ENCODE results near the gene AIF1L. TPM values are rescaled to one million over a fixed set of nuclear protein-coding genes. Genes with fewer than 3 reads are reported as not detected.

AIF1L gene
- total RNA-seq, 4 donors from 2014 or later = 5.4 to 28.5 (median 17.1) TPM

DNA sequence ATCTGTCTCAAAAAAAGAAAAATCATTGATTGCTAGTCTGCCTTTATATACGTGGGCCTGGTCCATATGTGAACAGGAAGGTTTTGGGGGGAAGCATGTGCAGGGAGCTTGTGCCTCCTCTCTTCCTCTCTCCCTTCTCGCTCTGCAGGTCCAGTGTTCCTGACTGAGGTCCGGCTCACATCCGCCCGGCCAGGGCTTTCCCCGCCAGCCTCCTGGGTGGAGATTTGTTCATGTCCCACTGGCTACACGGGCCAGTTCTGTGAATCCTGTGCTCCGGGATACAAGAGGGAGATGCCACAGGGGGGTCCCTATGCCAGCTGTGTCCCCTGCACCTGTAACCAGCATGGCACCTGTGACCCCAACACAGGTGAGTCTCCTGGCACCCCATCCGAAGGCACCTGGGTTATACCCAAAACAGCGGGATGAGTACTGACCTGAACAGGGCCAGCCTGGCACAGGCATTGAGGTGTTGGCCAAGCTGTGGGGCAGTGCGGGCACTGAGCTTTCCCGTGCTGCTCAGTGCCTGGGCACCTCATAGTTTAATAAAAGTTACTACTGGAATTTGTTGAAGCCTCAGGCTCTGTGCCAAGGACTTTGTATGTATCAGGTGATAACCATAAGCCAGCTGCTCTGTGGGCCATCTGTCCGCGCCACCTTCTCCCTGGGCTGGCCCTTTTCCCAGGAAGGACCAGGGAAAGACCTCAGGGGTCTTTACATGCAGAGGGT lies 39.4 kb upstream of the AIF1L start:
- ATAC-seq = no peak
- WGBS, 2 donors (ENCODE audit: low coverage in 1 of 2) = 56 to 72% methylated on average over 1 to 5 of the region's 14 CpGs
- no peaks in the 10 kb centered on the region for H3K36me3 ChIP-seq

DNA sequence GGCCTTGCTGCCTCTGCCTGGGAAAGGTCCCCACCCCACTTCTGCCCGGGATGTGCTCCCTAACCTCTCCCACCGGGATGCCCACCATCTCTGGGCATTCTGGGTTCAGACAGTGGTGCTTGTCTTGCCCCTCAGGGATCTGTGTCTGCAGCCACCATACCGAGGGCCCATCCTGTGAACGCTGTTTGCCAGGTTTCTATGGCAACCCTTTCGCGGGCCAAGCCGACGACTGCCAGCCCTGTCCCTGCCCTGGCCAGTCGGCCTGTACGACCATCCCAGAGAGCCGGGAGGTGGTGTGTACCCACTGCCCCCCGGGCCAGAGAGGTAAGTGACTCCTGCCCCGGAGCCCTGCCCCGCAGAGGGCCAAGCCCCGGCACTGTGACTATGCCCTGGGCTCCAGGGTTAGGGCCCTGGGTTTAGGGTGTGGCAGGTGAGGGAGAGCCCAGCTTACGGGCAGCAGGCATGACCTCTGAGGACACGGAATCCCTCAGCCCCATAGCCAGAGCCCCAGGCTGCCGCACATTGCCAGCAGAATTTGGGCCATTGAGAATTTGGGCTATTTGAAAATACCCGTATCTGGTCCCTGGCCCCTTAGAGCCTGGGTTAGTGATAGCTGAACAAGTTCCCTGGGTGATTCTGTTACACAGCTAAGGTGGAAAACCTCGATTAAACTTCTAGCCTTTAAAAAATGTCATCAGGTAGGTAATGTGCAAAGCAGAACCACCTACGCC lies 35.3 kb upstream of the AIF1L start:
- H3K36me3 ChIP-seq = no peaks in the 10 kb centered on the region
- ATAC-seq = no peak
- H3K4me3 ChIP-seq = no peak overlapping the region
- H3K27me3 ChIP-seq = peaks cover 33% of the 10 kb centered on the region
- H3K9me3 ChIP-seq = no peaks in the 10 kb centered on the region
- WGBS, 2 donors (ENCODE audit: low coverage in 1 of 2) = 82 to 96% methylated on average over 3 to 4 of the region's 21 CpGs
- H3K4me1 ChIP-seq = no peaks in the 10 kb centered on the region
- TF ChIP-seq, protein P1, sequence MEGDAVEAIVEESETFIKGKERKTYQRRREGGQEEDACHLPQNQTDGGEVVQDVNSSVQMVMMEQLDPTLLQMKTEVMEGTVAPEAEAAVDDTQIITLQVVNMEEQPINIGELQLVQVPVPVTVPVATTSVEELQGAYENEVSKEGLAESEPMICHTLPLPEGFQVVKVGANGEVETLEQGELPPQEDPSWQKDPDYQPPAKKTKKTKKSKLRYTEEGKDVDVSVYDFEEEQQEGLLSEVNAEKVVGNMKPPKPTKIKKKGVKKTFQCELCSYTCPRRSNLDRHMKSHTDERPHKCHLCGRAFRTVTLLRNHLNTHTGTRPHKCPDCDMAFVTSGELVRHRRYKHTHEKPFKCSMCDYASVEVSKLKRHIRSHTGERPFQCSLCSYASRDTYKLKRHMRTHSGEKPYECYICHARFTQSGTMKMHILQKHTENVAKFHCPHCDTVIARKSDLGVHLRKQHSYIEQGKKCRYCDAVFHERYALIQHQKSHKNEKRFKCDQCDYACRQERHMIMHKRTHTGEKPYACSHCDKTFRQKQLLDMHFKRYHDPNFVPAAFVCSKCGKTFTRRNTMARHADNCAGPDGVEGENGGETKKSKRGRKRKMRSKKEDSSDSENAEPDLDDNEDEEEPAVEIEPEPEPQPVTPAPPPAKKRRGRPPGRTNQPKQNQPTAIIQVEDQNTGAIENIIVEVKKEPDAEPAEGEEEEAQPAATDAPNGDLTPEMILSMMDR (IDR thresholded peaks at IDR 0.05) = no peak
- H3K27ac ChIP-seq = no peak overlapping the region

More for the DNA sequence above, 39.4 kb upstream of the AIF1L start:
- Histone ChIP-seq H3K4me1 (no peaks in the 10 kb centered on the region), H3K9me3 (no peaks in the 10 kb centered on the region), H3K27ac (no peak overlapping the region), H3K4me3 (no peak overlapping the region), H3K27me3 (peaks cover 42% of the 10 kb centered on the region)
- TF ChIP-seq POLR2A (IDR thresholded peaks at IDR 0.05) (no peak), POLR2AphosphoS5 (IDR thresholded peaks at IDR 0.05) (no peak), EP300 (IDR thresholded peaks at IDR 0.05) (no peak)
- TF ChIP-seq, protein P1 (IDR thresholded peaks at IDR 0.05) = no peak

DNA sequence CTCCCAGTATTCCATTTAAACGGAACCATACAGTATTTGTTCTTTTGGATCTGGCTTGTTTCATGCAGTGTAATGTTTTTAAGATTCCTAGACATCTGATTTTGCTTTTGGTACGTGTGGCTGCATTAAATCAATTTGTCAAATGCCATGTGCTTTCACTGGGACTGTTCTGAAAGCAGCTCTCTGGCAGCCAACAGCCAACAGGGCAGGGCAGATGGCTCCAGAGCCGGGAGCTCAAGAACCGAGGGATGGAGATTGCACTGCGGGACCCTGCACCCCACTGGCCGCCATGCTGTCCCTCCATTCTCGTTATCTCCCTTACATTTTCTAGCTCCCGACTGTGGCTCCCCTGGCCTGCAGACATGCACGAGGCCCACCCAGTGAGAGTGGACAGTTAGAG lies 33.4 kb upstream of the AIF1L start:
- Histone ChIP-seq H3K27me3 (peaks cover 31% of the 10 kb centered on the region), H3K4me1 (no peaks in the 10 kb centered on the region), H3K27ac (no peak overlapping the region), H3K9me3 (no peaks in the 10 kb centered on the region), H3K4me3 (no peak overlapping the region), H3K36me3 (no peaks in the 10 kb centered on the region)
- TF ChIP-seq, protein P1 (IDR thresholded peaks at IDR 0.05) = no peak
- TF ChIP-seq POLR2AphosphoS5 (IDR thresholded peaks at IDR 0.05) (no peak), EP300 (IDR thresholded peaks at IDR 0.05) (no peak), POLR2A (IDR thresholded peaks at IDR 0.05) (no peak)
- no peak for ATAC-seq
- 41 to 47% methylated on average over 2 to 7 of the region's 9 CpGs for WGBS, 2 donors (ENCODE audit: low coverage in 1 of 2)

DNA sequence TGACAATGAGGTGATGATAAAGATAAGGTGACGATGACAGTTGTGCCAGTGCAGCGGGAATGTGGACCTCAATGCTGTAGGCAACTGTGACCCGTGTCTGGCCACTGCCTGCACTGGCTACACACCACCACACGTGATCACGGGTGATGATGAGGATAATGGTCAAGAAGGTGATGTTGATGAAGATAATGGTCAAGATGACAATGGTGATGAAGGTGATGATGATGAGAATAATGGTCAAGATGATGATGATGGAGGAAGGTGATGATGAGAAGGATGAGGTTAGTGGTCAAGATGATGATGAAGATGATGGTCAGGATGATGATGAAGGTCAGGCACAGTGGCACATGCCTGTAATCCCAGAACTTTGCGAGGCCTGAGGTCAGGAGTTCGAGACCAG lies 30.7 kb upstream of the AIF1L start:
- Histone ChIP-seq H3K27ac (no peak overlapping the region), H3K9me3 (no peaks in the 10 kb centered on the region), H3K36me3 (no peaks in the 10 kb centered on the region), H3K4me3 (no peak overlapping the region), H3K27me3 (peaks cover 50% of the 10 kb centered on the region), H3K4me1 (no peaks in the 10 kb centered on the region)
- WGBS, 2 donors (ENCODE audit: low coverage in 1 of 2) = 87 to 94% methylated on average over 5 to 7 of the region's 7 CpGs
- ATAC-seq = no peak
- TF ChIP-seq, protein P1 (IDR thresholded peaks at IDR 0.05) = no peak
- no peak for TF ChIP-seq EP300 (IDR thresholded peaks at IDR 0.05)
- TF ChIP-seq POLR2AphosphoS5 (IDR thresholded peaks at IDR 0.05) = no peak
- no peak for TF ChIP-seq POLR2A (IDR thresholded peaks at IDR 0.05)

DNA sequence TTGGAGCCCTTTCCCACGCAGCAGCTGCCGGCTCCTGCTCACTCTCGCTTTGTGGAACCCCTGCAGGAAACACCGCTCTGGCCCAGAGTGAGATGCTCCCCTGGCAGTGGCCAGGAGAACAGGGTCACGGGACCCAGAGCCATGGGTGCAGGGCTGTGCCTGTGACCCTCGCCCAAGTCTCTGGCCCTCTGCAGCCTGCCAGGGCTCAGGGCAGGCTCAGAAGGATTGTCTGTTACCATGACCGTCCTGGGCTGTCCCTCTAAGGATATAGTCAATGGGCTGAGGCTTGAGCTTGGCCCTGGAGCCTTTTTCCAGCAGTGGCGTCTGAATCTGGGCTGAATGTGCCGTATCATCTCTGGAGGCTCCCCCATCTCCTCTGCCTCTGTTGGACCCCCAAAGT lies 28.7 kb upstream of the AIF1L start:
- TF ChIP-seq, protein P1 (IDR thresholded peaks at IDR 0.05) = no peak
- TF ChIP-seq POLR2AphosphoS5 (IDR thresholded peaks at IDR 0.05) (no peak), POLR2A (IDR thresholded peaks at IDR 0.05) (no peak), EP300 (IDR thresholded peaks at IDR 0.05) (no peak)
- Histone ChIP-seq H3K4me3 (no peak overlapping the region), H3K9me3 (no peaks in the 10 kb centered on the region), H3K27me3 (peaks cover 45% of the 10 kb centered on the region), H3K36me3 (no peaks in the 10 kb centered on the region), H3K4me1 (no peaks in the 10 kb centered on the region), H3K27ac (no peak overlapping the region)
- ATAC-seq = no peak
- WGBS, 2 donors (ENCODE audit: low coverage in 1 of 2) = 56 to 60% methylated on average over 1 to 2 of the region's 9 CpGs
